GM18867 (cell line): ENCODE results near the gene LRRC1.
"Not testable (repeated sequence)": the region's sequence is repeated elsewhere in the genome, so short reads cannot be mapped to it uniquely, and the experiment has no call there.

Experiments
- ATAC-seq: cut with Tn5 transposase; IDR thresholded peaks from one replicate; pipeline ENCODE4 v1.9.1; 2021; ENCODE audit warnings: mild to moderate bottlenecking, moderate library complexity; ENCODE audit not compliant: unreplicated experiment

Gene LRRC1

DNA sequence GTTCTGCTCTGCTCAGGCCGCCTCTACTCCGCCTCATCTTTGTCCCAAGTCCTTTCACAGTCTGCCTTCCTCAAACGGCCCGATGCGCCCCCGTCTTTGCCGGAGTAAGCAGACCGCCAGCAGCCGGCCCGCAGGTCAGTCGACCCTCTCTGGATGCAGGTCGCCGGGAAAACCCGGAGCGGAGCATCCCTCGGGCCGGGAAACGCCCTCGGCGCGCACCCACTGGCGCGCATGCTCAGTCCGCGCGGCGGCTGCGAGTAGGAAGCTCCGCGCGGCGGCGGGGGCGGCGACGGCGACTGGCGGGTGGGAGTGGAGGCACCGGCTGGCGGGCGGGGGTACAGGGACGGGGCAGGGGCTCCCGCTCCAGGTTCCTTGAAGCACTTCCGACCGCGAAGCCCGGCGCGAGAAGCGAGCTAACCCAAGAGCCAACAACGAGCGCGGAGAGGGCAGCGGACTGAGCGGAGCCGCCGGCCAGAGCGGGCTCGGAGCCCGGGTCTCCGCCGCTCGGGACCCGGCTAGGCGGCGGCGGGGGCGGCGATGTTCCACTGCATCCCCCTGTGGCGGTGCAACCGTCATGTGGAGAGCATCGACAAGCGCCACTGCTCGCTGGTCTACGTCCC, at the start of gene LRRC1:
Gene LRRC1 (plus strand): TSS at position 286 of the 620 bp plus-strand sequence. CDS start 252 bp downstream, at position 538.
- peak; percentile 74 for ATAC-seq

- no peak for ATAC-seq
These were observed 48.2 kb upstream of the LRRC1 start for GRCh38 chr6:53746442-53747103.

- no peak for ATAC-seq
These were observed 44.7 kb upstream of the LRRC1 start for GRCh38 chr6:53750052-53750650.

DNA sequence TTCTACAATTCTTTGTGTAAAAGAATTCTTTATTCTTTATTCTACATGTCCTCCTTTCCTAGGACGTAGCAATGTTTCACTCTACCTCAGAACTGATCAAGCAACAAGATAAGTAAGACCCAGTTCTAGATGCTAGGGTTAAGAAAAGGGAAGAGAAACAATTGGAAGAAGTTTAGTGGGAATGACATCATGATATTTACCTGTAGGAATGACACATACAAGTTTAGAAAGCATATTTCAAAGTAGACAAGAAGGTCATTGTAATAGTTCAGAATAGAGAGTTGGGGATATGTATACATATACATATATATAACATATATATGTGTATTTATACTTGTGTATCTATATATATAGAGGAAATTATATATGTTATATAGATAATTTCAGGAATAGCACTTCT, 43.4 kb upstream of the LRRC1 start:
- no peak for ATAC-seq

DNA sequence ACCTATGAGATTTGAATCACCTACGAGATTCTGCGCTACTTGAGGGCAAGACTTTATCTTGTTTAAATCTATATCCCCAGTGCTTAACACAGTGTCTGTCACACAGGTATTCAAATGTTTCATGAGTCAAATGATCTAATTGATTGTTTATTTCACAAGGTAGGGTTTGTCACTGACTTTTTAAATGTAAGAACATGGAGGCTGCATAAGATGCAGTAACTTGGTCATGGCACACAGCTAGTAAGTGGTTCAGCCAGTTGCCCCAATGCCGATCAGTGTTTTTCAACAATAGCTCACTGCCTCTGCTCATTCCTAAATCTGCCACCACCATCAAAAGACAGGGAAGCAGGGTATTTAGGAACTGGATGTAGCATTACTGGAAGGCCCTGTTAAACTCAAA, 42.4 kb upstream of the LRRC1 start:
- no peak for ATAC-seq

DNA sequence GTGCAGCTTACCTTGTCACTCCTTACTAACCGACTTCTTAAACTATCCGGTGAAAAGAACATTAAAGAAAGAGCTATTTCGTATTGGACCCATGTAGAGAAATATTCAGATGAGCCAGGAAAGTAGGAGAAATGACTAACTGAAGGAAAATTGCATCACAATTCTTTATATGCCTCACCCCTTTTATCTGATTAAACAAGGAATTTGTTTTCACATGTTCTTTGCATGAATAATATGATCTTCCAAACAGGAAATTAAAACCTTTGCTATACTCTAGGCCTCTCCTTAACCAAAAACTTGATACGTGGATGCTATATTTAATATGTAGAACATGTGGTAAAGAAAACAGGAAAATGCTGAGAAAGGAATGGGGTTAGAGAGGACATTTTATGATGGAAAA, 41.9 kb upstream of the LRRC1 start:
- no peak for ATAC-seq

DNA sequence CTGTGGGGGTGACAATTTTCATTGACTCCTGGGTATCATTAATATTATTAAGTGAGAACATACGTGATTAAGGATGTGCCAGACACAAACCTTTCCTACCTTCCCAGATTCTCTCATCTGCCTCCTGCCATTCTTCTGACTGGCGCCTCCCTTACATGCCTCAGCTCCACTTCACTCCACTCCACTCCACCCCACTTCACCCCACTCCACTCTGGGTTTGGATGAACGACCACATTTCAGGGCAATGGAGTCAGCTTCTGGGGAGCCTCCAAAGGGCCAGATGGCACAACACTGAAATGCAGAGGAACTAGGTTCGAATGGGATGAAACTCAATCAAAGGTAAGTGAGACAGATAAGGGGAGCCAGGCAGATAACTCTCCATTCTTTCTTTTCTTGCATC, 40.5 kb upstream of the LRRC1 start:
- ATAC-seq = no peak

GRCh38 chr6:53756396-53756795, 38.4 kb upstream of the LRRC1 start:
- no peak for ATAC-seq

DNA sequence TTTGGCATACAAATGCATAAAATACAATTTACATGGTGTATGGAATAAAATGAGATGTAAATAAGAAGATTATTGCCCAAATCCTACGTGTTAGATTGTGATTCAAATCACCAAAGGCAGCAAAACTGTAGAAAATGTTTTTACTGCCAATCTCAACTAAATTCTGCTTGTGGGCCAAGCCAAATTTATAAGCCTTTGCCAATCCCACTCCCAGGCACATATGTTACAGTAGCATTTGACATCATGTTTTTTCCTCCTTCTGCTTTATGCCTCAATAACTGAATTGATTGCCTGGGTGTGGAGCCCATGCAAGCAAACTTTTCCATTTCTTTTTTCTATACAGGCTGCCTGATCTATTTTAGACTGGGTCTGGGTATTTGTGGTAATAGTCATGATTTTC, 36.3 kb upstream of the LRRC1 start:
- no peak for ATAC-seq

- ATAC-seq = no peak
These were observed 33.8 kb upstream of the LRRC1 start for GRCh38 chr6:53761036-53761435.

DNA sequence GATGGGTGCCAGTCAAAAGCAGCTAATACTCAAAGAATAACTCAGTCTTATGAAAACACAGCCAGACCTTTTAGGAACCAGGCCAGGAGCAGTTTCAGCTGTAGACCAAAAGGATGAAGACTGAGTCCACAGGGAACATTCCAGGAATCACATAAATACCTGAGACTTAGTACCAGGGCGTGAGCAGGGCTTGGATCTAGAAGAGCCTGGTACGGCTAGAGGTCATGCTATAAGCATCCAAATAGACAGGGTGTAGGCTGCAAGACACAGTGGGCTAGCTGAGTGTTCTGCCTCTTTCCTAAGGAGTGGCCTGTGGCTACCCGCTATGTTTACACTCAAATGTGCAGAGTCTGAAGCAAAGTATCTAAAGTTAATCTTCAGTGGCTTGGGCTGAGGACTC, 29.5 kb upstream of the LRRC1 start:
- no peak for ATAC-seq

- ATAC-seq = no peak
These were observed 27.9 kb upstream of the LRRC1 start for GRCh38 chr6:53766930-53767329.

- no peak for ATAC-seq
These were observed 26.9 kb upstream of the LRRC1 start for GRCh38 chr6:53767941-53768340.

GRCh38 chr6:53768636-53769035, 26.2 kb upstream of the LRRC1 start:
- no peak for ATAC-seq

DNA sequence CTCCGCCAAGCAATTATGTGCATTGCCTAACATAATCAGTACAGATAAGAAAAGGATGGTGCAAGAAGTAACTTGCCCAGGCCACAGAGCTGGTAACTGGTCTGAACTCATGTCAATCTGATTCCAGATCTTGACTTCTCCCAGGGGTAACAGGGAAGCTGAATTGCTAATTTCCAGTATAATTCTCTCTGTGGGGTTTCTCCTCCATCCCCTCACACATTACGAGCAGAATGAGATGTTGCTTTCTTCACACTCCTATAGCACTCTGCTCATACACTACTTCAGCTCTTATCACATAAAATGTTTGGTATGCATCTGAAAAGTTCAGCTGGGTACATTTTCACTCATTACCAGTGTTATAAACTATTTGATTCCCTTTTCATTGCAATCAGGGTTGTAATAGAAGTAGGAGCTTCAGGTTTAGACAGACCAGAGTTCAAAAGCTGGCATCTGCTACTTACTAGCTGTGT, 24.0 kb upstream of the LRRC1 start:
- ATAC-seq = no peak

DNA sequence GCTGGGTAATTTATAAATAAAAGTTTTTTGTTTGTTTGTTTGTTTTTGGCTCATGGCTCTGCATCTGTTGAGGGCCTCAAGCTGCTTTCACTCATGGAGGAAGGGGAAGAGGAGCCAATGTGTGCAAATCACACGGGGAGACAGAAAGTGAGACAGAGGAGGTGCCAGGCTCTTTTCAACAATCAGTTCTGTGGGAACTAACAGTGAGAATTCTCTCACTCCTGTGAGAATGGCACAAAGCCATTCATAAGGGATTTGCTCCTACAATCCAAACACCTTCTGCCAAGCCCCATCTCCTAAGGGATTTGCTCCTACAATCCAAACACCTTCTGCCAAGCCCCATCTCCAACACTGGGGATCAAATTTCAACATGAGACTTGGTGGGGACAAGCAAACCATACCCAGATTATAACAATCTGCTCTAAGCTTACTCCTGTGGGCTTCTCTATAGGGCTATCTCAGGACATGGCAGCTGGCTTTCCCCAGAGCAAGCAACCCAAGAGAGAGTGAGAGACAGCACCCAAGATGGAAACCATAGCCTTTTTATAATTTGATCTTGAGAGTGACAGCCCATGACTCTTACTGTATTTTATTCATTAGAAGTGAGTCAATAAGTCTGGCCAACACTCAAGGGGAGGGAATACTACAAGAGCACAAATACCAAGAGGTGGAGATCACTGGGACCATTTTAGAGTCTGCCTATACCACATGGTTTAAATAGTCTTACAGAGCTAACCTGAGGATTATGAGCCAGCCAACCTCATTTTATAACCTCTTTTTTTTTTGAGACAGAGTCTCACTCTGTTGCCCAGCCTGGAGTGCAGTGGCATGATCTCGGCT, 22.8 kb upstream of the LRRC1 start:
- ATAC-seq = no peak

- no peak for ATAC-seq
These were observed 21.6 kb upstream of the LRRC1 start for GRCh38 chr6:53773044-53773696.

GRCh38 chr6:53776152-53776551, 18.7 kb upstream of the LRRC1 start:
- ATAC-seq = not testable (repeated sequence)

DNA sequence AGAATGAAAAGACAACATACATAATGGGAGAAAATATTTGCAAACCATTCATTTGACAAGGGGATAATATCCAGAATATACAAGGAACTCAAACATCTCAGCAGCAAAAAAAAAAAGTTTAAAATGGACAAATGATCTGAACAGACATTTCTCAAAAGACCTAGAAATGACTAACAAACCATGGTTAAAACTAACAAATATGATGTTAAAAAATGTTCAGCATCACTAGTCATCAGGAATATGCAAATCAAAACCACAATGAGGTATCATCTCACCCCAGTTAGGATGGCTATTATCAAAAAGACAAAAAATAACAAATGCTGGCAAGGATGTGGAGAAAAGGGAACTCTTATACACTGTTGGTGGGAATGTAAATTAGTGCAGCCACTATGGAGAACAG, 9.8 kb upstream of the LRRC1 start:
- ATAC-seq = not testable (repeated sequence)

GRCh38 chr6:53786832-53787231, 8.0 kb upstream of the LRRC1 start:
- no peak for ATAC-seq

GRCh38 chr6:53790886-53791285, 3.9 kb upstream of the LRRC1 start:
- no peak for ATAC-seq
